HepG2 (cell line): ENCODE measurements around the gene AGAP1. TPM values are rescaled to one million over a fixed set of nuclear protein-coding genes. Genes with fewer than 3 reads are reported as not detected.

Experiments used
- BHLHE40 ChIP-seq: IDR thresholded peaks from 2 replicates; pipeline ENCODE4 v1.6.1; 2011; ENCODE audit warnings: low read length, improper control_type of control experiment
- BORCS8-MEF2B ChIP-seq: sonication (generic); formaldehyde crosslinking; IDR thresholded peaks from 2 replicates; pipeline ENCODE4 v1.8.0; 2022; ENCODE audit warnings: mild to moderate bottlenecking, missing genetic modification reagents
- CREB1 ChIP-seq, 2 experiments: fragments of 450-650 bp in 1 of 2; IDR thresholded peaks; 2 replicates each; pipeline ENCODE4 v1.6.1; 2016 to 2017; ENCODE audit warnings: control low read depth in 1 of 2, mild to moderate bottlenecking in 1 of 2, missing compliant biosample characterization in 1 of 2, missing genetic modification characterization in 1 of 2
- EED ChIP-seq: sonication (generic); formaldehyde crosslinking; IDR thresholded peaks from 2 replicates; pipeline ENCODE4 v1.5.0; 2020; ENCODE audit warnings: mild to moderate bottlenecking, missing genetic modification reagents
- HNRNPH1 ChIP-seq: fragments of 200-400 bp; formaldehyde crosslinking; optimal IDR thresholded peaks from 2 replicates; pipeline ENCODE3; 2017; ENCODE audit warnings: mild to moderate bottlenecking, low read depth, low read length
- HNRNPLL ChIP-seq: fragments of 200-400 bp; formaldehyde crosslinking; IDR thresholded peaks from 2 replicates; pipeline ENCODE4 v1.6.1; 2017; ENCODE audit warnings: mild to moderate bottlenecking, low read depth, low read length; ENCODE audit not compliant: poor library complexity, severe bottlenecking
- KAT8 ChIP-seq: IDR thresholded peaks from 2 replicates; pipeline ENCODE4 v1.6.1; 2016; ENCODE audit warnings: missing genetic modification reagents, missing compliant biosample characterization
- MED1 ChIP-seq: sonication (generic); formaldehyde crosslinking; IDR thresholded peaks from 2 replicates; pipeline ENCODE4 v1.4.0; 2020; ENCODE audit warnings: missing genetic modification reagents
- MTA3 ChIP-seq: sonication (generic); formaldehyde crosslinking; IDR thresholded peaks from 2 replicates; pipeline ENCODE4 v1.4.0; 2020; ENCODE audit warnings: missing genetic modification reagents
- MXD4 ChIP-seq: IDR thresholded peaks from 2 replicates; pipeline ENCODE4 v1.6.1; 2016; ENCODE audit warnings: mild to moderate bottlenecking, missing biosample characterization, missing genetic modification reagents
- NFAT5 ChIP-seq: sonication (generic); formaldehyde crosslinking; IDR thresholded peaks from 2 replicates; pipeline ENCODE4 v1.4.0; 2020; ENCODE audit warnings: missing genetic modification reagents
- PCBP1 ChIP-seq: fragments of 200-400 bp; formaldehyde crosslinking; IDR thresholded peaks from 2 replicates; pipeline ENCODE4 v1.6.1; 2017; ENCODE audit warnings: mild to moderate bottlenecking, low read depth, low read length, borderline replicate concordance
- RBM39 ChIP-seq: fragments of 200-400 bp; formaldehyde crosslinking; IDR thresholded peaks from one replicate; pipeline ENCODE4 v1.6.1; 2018; ENCODE audit warnings: antibody characterized with exemption, mild to moderate bottlenecking, low read depth, low read length; ENCODE audit not compliant: poor library complexity, severe bottlenecking
- SRF ChIP-seq: IDR thresholded peaks from 2 replicates; pipeline ENCODE4 v1.6.1; 2011; ENCODE audit warnings: mild to moderate bottlenecking, low read depth, low read length, moderate library complexity
- ZNF430 ChIP-seq: sonication (generic); formaldehyde crosslinking; IDR thresholded peaks from 2 replicates; pipeline ENCODE4 v1.9.0; 2021; ENCODE audit warnings: mild to moderate bottlenecking, missing genetic modification reagents
- ZNF558 ChIP-seq: sonication (generic); formaldehyde crosslinking; IDR thresholded peaks from 2 replicates; pipeline ENCODE4 v1.9.0; 2022; ENCODE audit warnings: mild to moderate bottlenecking, missing genetic modification reagents, borderline replicate concordance
- ZNF570 ChIP-seq: sonication (generic); formaldehyde crosslinking; IDR thresholded peaks from 2 replicates; pipeline ENCODE4 v1.4.0; 2020; ENCODE audit warnings: mild to moderate bottlenecking, missing genetic modification reagents, borderline replicate concordance
- ZNF576 ChIP-seq: sonication (generic); formaldehyde crosslinking; IDR thresholded peaks from 2 replicates; pipeline ENCODE4 v1.4.0; 2020; ENCODE audit warnings: mild to moderate bottlenecking, missing genetic modification reagents
- ZNF710 ChIP-seq: sonication (generic); formaldehyde crosslinking; IDR thresholded peaks from 2 replicates; pipeline ENCODE4 v1.5.0; 2020; ENCODE audit warnings: mild to moderate bottlenecking, missing genetic modification reagents, borderline replicate concordance
- ZNF75D ChIP-seq: sonication (generic); formaldehyde crosslinking; IDR thresholded peaks from 2 replicates; pipeline ENCODE4 v1.8.1; 2023; ENCODE audit warnings: missing genetic modification reagents, mild to moderate bottlenecking, borderline replicate concordance
- ZSCAN22 ChIP-seq: sonication (generic); formaldehyde crosslinking; IDR thresholded peaks from 2 replicates; pipeline ENCODE4 v1.4.0; 2020; ENCODE audit warnings: mild to moderate bottlenecking, missing genetic modification reagents
- polyA plus RNA-seq, 8 experiments: library from polyadenylated mRNA; depleted of rRNA in 3 of 8; stranded (reverse) in 7 of 8; unstranded in 1 of 8; fragments of >200 nt; fragmentation: Illumina TruSeq in 4 of 8; extraction: Trizol in 4 of 8; gene quantifications; 2 replicates each; pipeline versions ENCODE4 v1.2.1 to v1.2.3, GENCODE V29; 2011 to 2016; ENCODE audit warnings: low read depth in 4 of 8, missing spikeins in 1 of 8, mixed read lengths in 1 of 8; ENCODE audit not compliant: insufficient read depth in 1 of 8
- total RNA-seq, 5 experiments: library from RNA; depleted of rRNA; stranded (reverse); fragments of >200 nt; fragmentation: Illumina TruSeq; extraction: Trizol; gene quantifications; 2 replicates each; pipeline ENCODE4 v1.2.3, GENCODE V29; 2016; ENCODE audit warnings: low read depth in 1 of 5

AGAP1 gene
- total and polyA plus RNA-seq, 2 of the 13 experiments (the other 11 are each of a cell fraction or from before 2014, with no cell fraction given), result 21.2 to 32.7 TPM

GRCh38 chr2:235494716-235495372 is 1.0 kb downstream of the AGAP1 start (continued):
- TF ChIP-seq ZNF710 (CRISPR knock-in tag), result no peak; the same call in 1 of the 2 replicates
- TF ChIP-seq ZNF558 (CRISPR knock-in tag), result no peak; the same call in 1 of the 2 replicates
- TF ChIP-seq HNRNPLL, result peak; percentile 92
- no peak for TF ChIP-seq BHLHE40
- no peak for TF ChIP-seq MTA3 (CRISPR knock-in tag)
- TF ChIP-seq BORCS8-MEF2B (CRISPR knock-in tag), result peak; percentile 36; the same call in 1 of the 2 replicates
- no peak for TF ChIP-seq ZNF570
- 0 out of 2 replicates have a peak, but pooled peaks have one; percentile 18 for TF ChIP-seq EED (CRISPR knock-in tag)
- no peak; the same call in 1 of the 2 replicates for TF ChIP-seq ZNF430 (CRISPR knock-in tag)
- TF ChIP-seq PCBP1, result no peak
- no peak for TF ChIP-seq SRF
- TF ChIP-seq MXD4 (CRISPR knock-in tag), result peak; percentile 80; the same call in 1 of the 2 replicates
- TF ChIP-seq KAT8 (CRISPR knock-in tag), result 0 out of 2 replicates have a peak, but pooled peaks have one; percentile 17
- TF ChIP-seq MED1 (CRISPR knock-in tag), result peak; percentile 34; the same call in 1 of the 2 replicates
- no peak for TF ChIP-seq ZNF576
- TF ChIP-seq NFAT5, result peak; percentile 80
- no peak for TF ChIP-seq ZNF75D (CRISPR knock-in tag)
- TF ChIP-seq ZSCAN22, result peak; percentile 37; the same call in 1 of the 2 replicates
- no peak for TF ChIP-seq HNRNPH1
- 0 out of 2 replicates have a peak, but pooled peaks have one; percentile 10 for TF ChIP-seq CREB1 (IDR thresholded peaks at IDR 0.05)
- no peak for TF ChIP-seq CREB1 (CRISPR knock-in tag; IDR thresholded peaks at IDR 0.05)
- no peak for TF ChIP-seq RBM39
